ENCODE results near the gene TMC8.
A peak's percentile ranks its signal among the peaks of the same experiment; 100 is the strongest.

Gene TMC8

GRCh38 chr17:78180083-78180482, 49.5 kb downstream of the TMC8 start:
- no peak for DNase-seq (ENCODE audit: low spot score)

- DNase-seq (ENCODE audit: low spot score): no peak
Observed at GRCh38 chr17:78180508-78180907, 49.9 kb downstream of the TMC8 start.

GRCh38 chr17:78182504-78182903, 51.9 kb downstream of the TMC8 start:
- no peak for DNase-seq (ENCODE audit: low spot score)

DNA sequence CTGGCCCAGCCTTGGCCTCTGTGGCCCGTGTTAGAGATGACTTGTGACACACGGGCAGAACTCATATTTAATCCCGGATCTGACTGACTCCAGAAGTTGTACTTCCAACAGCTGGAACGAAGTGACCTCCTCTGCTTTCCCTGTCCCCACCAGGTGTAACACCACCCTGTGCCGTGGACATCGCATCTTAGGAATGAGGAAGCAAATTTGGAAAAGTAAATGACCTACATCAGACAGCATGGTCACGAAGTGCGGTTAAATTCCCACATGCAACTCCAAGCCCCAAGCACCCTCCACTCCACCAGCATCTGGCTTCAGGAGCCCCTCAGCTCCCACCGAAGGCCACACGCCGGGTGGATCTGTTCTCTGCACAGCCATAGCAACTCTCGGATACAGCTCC, 53.3 kb downstream of the TMC8 start:
- DNase-seq (ENCODE audit: low spot score): no peak

- no peak for DNase-seq (ENCODE audit: low spot score)
Observed at GRCh38 chr17:78184351-78184750, 53.8 kb downstream of the TMC8 start.

- DNase-seq (ENCODE audit: low spot score): no peak
Observed at GRCh38 chr17:78184868-78185267, 54.3 kb downstream of the TMC8 start.

DNA sequence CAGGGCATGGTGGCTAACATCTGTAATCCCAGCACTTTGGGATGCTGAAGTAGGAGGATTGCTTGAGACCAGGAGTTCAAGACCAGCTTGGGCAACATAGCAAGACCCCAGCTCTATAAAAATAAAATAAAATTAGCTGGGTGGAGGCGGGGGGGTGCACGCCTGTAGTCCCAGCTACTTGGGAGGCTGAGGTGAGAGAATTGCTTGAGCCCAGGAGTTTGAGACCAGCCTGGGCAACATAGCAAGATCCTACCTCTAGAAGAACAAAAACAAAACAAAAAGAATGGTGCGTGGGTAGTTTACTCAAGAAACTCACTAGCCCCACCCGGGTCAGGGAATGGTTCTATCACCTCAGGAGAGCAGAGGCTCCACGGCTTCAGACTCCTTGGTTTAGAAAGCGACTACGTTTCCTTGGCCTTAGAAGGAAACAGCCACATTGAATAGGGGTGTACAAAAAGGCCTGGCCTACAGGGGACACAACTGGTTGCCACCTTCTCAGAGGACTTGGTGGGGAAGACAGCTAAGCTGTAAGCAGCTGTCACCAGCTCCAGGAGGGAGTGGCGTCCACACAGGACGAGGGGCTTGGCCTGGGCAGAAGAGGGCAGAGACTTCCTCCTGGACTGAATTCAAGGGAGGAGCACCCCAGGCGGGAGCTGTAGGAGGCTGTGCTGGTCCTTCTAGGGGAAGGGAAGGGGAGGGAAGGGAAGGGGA, 55.6 kb downstream of the TMC8 start:
- DNase-seq (ENCODE audit: low spot score): peak; percentile 77

GRCh38 chr17:78186692-78187595, 56.4 kb downstream of the TMC8 start, which contains the start of the genes AFMID and TK1:
Gene AFMID (plus strand): TSS chr17:78187362. CDS start chr17:78187371, 9 bp downstream.
Gene TK1 (minus strand): TSS chr17:78187052. CDS start chr17:78186994, 58 bp downstream.
- peak; percentile 95 for DNase-seq (ENCODE audit: low spot score)

Measured in RKO (cell line).